ENCODE measurements around the gene SPSB4.

The SPSB4 gene

DNA sequence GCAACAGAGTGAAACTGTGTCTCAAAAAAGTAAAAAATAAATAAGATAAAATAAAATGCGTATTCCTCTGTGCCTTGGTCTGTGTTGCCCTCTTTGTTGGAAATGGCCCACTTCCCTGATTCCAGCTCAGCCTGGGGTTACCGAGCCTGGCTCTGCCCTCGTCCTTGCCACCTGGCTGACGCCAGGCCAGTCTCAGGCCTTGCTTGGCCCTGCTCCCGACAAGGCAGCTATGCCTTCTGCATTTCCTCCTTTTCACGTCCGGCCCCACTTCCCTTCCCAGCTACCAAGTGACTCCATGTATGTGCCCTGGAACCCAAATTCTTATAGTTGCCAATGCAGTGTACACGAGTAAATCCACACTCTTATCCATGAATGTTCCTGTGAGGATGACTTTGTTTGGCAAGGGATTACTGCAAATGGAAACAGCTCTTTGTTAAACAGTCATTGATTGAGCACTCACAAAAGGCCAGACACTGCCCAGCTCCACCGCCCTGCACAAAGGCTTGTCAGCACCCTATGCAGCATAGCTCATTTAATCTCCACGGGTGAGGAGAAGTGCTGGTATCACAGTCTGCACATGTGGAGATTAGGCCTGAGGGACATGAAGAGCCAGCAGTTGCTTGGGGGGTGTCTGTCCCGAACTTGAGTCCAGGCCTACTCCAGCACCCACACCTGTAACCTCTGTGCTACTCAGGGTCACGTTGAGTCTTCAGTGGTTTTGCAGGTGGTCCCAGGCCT lies 25.1 kb downstream of the SPSB4 start:
- DNase-seq (ENCODE audit: low read depth) = no peak

DNA sequence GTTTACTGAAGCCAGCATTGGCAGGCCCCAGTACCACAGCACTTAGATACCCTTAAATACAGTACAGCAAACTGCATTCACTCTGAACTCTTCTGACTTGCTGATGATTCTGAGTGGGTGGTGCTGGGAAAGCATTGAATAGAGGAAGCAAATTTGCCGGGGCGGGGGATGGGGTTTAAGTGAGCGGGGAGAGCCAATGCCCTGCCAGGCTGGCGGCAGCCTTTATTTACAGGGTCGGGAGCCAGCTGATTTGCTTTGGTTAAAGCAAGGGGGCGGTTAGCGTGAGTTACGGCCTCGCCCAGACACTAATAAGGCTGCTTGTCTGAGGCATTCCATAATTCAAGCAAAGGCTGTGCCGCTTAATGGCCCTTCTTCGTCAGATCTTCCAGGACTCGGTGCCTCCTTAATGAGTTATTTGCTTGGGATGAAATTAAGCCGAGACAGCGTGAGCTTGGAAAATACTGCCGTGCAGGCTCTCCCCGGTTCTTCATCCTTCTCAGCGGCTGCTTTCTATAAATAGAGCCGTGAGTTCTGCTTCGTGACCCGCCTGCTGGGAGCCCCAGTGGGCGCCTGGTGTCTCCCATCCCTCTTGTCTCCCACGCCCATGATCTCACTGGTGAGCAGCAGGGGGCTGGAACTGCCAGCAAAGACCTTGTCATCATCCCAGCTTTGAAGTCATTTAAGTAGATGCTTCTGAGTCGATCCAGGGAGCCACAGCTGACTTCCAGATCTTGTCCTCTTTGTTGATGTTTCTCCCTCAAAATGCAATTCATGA lies 25.8 kb downstream of the SPSB4 start:
- no peak for DNase-seq (ENCODE audit: low read depth)

DNA sequence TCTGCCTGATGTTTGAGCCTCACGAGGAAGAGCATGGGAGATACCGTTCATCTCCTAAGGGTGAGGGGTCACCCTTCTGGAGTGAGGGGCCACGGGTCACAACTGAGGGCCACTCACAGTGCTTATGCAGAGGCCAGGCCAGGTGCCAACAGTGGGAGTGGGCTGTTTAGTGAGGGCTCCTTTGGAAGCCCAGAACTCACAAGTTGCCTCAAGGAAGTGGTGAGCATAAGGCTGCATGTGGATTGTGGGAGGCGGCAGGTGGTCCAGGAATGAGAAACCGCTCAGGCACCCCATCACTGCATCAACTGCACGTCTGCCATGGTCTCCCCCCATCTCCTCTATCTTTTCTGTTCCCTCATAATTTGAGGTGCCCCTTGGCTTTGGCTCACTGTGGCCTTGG lies 26.5 kb downstream of the SPSB4 start:
- no peak for DNase-seq (ENCODE audit: low read depth)

DNA sequence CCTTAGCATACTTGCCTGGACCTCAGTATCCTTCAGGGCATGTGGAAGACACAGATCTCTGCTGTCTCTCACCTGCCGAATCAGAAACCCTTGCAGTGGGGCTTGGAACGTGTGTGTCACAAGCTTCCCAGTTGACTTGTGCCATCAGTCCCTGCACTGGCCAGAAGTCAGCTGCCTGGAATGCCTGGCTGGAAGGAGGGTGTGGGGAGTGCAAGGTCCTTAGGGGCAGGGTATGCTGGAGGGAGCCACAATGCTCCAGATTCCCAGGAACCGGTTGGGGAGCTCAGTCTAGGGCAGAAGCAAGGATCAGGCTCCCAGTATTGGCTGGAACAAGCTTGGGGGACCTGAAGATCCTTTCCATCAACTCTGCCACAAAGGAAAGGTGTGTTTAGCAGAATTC lies 27.1 kb downstream of the SPSB4 start:
- DNase-seq (ENCODE audit: low read depth) = no peak

DNA sequence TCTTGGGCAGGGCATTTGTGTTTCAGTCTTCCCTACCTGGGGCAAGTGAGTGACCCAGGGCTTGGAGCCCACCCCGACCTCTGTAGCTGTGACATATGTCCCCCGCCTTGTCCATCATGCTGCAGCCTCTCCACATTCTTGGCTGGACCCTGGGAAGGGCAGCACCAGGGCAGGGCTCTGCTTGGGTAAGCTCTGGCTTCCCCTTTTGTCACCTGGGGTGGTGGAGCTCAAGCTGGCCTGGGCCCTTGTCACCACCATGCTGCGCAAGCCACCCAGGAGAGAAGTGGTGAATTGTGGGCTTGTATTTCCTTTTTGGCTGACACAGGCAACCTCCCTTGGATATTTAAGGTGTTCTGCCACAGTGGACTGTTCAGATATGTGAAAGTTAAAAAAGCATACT lies 29.3 kb downstream of the SPSB4 start:
- no peak for DNase-seq (ENCODE audit: low read depth)

DNA sequence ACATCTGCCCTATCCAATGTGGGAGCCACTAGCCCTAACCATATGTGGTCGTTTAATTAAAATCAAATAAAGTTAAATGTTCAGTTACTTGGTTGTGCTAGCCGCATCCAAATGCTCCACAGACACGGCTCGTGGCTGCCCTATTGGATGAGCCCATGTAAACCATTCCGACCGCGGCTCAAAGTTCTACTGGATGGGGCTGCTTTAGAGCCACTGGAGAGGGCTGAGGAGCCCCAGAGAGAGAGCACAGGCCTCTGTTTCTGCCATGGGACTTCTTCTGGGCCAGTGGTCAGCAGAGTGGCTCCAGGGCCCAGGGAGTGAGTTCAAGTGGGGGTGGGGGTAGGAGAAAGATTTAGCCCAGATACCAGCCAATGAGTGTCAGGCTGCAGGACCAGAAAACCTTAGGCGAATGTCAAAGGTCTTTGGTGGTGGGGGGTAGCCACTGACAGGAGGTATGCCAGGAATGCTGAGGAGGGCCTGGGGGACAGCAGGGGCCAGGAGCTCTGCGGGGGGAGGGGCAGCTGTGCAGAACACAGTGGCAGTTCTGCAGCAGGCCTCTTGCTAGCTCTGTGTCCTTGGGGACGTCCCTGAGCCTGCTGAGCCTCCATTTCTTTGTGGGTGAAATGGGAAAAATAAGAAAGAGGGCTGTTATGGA lies 30.1 kb downstream of the SPSB4 start:
- no peak for DNase-seq (ENCODE audit: low read depth)

DNA sequence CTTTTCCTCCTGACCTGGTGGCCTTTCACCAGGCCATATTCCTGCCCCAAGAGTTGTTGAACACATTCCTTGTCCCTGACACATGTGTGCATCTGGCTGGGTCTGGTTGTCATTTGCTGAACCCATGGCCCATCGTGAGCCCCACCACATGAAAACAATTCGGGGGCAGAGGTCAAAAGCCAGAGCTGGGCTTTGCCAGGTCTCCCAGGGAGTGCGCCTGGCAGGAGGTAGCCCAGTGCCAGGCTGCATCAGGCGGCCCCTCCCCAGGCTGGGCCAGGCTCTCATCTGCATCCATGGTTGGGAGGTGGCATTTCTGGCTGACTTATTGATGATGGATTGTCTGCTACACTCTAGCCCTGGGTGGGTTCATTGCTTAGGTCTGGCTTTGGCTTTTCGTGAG lies 30.9 kb downstream of the SPSB4 start:
- no peak for DNase-seq (ENCODE audit: low read depth)

DNA sequence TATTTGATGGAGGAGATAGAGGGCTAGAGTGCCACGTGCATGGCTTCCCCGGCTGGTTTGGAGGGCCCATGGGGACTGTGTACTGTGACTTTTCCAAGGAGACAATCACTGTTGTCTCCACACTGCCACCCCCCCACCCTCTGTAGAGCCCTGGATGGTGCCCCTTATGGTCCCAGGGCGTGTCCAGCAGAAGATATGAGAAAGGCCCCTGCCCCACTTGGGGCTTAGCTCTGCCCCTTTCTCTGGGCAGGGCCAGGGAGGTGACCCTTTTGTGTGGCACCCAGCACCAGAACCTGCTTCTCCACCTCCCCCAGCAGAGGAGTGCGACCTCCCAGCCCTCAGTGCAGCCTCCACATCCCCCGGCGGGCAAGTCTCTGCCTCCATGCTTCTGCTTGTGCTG lies 32.1 kb downstream of the SPSB4 start:
- no peak for DNase-seq (ENCODE audit: low read depth)

DNA sequence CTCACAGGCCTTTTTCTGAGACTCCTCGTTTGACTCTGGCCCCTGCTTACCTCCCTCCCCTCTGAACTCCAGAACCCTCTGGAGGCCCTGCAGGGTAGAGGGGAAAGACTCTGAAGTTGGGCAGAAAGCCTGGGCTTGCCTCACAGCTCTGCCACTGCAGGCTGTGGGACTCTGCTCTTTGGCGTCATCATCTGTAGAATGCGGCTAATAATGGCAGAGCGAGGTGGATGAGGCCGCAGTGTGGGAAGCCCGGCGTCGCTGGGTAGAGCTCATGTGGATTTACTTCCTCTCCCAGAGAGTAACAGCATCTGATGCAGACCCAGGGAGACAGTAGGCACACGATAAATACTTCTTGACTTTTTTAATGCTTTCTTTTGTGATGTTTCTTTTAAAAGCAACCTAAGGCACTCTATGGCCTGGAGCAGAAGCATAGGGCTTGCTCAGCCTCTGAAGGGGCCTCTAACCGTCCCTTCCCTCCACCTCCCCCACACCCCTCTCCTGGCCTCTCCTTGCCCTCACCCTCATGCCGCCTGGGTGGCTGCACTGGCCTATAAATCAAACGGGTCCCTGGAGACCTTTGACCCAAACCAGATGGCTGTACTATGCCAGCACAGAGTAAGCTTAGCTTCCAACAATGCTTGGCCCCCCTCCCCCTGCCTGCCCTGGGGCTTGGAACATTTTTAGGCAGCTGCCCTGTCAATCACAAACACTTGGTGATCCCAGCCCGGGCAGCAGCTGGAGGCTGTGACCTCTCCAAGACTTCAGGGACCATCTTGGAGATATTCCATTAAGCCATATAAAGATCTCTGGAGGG lies 32.9 kb downstream of the SPSB4 start:
- no peak for DNase-seq (ENCODE audit: low read depth)

DNA sequence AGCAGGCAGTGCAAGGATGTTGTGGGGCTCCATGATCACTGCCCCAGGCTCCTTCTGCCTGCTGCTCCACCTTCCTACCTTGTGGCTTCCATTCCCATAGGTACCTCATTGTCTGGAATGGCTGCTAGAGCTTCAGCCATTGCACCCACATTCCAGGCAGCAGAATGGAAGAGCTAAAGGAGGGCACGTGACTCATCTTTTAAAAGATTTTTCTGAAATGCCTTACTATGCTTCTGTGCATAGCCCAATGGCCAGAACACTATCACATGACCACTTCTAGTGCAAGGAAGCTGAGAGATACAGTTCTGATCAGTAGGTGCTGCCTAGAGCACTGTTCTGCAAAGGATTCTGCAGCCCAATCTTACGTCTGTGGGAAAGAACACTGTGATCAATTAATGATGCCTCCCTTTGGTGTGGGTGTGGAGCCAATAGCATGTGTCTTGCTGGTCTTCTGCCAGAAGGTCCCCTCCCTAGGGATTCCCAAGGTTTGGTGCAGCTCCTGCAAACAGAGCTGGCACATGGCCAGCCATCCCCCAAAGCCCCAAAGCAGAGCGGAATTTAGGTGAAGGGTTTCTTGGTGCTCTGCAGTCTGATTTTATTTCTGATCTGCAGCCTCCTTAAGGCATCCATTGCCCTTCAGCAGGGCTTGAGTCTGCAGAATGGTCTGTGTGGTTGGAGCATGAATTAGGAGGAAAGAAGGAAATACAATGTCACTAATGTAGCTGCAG lies 34.4 kb downstream of the SPSB4 start:
- DNase-seq (ENCODE audit: low read depth) = no peak

DNA sequence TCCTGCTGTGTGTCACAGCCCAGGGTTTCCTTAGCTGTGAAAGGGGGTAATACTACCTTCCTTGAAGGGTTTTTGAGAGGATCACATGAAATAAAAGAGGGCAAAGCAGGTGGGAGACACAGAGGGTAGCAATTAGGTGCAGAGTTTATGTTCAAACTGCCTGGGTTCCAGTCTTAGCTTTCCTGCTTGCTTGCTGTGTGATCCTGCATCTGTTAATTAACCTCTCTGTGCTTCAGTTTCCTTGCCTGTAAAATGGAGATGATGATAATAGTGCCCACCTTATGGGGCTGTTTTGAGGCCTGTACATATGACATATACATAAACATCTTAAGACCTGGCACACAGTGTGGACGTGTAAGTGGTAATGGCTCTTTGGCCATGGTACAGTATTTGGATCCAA lies 35.0 kb downstream of the SPSB4 start:
- no peak for DNase-seq (ENCODE audit: low read depth)

DNA sequence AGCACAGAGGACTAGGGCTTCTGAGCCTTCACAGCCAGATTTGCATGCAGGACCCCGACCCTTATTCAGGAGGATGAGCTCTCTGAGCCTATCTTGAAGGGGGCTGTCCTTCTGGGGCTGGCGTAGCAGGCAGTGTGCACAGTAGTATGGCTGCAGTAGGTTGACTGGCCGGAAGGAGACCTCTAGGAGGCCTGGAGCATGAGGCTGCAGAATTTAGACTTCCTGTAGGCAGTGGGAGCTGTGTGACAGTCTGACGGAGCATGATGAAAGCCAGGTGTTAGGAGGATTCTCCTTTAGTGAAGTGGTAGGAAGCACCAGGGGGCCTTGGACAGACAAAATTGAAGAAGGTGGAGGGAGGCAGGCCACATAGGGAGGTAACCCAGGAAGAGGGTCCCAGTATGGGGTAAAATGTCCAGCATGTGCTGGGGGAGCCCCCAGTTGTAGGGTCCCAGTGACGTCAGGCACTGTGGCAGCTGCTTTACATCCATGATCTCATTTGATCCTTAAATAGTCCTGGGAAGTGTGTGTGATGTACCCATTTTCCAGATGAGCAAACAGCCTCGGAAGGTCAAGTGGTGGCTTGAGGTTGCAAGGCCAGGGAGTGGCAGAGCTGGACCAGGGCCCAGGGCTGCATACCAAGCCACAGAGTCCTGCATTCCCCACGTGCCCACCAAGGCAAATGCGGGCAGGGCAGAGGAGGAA lies 36.1 kb downstream of the SPSB4 start:
- DNase-seq (ENCODE audit: low read depth) = no peak

DNA sequence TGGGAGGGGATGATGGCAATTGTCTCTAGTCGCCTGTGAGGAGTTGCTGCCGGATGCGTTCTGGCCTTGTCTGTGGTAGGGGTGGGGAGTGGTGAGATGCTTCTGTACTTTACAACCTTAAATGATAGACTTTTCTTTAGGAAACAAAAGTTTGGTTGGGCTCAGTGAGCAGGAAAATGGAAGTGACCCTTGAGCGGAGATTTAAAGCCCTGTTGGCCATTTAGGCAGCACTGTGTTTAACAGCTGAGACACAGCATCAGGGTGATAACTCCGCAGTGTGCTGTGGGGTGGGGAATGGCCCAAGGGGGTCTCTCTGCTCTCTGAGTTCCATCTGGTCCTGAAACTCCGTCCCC lies 36.6 kb downstream of the SPSB4 start:
- DNase-seq (ENCODE audit: low read depth) = no peak

DNA sequence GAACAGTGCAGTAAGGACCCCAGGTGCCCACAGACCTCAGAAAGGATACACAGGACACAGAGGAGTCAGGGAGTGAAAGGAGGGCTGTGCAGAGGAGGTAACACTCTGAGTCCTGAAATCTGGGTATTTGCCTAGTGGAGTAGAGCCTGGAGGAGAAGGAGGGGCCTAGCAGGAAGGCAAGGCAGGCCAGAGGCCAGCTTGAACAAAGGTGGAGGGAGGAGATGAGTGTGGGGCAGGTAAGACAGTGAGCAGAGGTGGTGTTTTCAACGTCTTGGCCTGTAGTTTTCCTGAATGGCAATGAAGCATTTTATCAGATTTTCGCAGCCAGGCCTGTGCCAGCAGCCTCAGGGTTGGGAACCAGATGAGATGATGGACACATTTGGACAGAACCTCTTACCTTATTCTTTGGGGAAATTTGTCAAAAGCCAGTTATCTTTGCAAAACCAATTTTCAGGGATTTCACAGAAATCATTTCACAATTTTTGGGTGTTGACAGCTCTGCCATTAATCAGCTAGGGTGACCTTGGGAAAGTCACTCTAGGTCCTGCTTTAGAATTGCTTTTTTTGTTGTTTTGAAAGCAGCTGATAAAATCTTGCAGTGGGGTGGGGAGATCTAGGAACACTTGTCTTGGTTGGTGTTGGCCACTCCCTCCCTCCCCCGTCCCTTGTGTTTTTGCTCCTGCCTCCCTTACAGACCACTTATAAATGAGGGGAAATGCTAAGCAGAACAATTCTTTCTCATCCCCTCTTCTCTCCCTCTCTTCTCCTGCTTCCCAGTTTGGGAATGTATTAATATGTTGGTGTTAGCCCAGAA lies 38.4 kb downstream of the SPSB4 start:
- no peak for DNase-seq (ENCODE audit: low read depth)

DNA sequence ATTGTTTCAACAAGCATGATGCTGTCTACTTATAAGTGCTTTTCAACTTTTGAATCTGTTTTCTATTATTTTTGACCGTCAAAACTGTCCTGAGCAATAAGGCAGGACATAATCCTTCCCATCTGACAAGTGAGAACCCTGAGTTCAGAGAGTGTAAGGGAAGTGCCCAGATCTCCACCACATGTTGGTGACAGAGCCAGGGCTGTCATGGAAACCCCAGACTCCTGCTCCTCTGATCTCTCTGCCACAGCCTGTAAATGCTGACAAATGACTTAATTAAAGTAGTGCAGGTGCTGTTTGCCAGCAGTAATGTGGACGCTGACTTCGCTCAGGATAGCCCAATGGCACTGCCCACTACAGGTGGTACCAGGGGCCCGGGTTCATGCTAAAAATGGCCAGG lies 40.3 kb downstream of the SPSB4 start:
- DNase-seq (ENCODE audit: low read depth) = no peak

DNA sequence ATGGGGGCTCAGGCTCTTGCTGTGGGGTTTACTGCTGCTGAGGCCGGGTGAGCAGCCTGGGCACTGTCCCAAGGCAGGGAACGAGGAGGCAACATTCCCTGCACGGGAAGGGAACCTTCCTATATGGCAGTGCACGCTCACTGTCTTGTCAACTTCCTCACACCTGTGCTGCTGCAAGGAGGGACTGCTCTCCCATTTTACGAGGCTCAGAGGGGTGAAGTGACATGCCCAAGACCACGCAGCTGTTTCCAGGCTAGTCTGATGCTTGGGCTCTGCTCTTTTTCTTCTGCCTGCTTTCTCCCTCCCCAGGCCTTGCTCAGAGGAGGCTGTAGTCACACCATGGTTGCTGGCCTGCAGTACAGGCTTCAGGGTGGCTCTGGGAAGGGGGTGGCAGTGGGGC lies 41.5 kb downstream of the SPSB4 start:
- no peak for DNase-seq (ENCODE audit: low read depth)

DNA sequence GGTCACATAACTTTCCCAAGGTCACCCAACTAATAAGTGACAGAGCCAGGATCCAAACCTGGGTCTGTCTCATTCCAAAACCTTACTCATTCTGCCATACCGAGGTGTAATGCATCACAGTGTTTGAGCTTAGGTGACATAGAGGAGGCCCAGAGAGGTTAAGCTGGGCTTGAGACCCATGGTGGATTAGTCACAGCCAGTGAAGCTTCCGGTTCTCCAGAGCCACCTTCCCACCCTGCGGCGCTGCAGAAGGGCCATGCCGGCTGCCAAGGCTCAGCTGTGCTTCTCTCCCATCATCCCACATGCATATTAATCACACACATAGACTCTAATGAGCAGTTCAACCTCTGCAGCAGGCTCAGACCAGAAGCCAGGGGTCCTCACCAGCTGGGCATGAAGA lies 42.2 kb downstream of the SPSB4 start:
- DNase-seq (ENCODE audit: low read depth) = no peak

DNA sequence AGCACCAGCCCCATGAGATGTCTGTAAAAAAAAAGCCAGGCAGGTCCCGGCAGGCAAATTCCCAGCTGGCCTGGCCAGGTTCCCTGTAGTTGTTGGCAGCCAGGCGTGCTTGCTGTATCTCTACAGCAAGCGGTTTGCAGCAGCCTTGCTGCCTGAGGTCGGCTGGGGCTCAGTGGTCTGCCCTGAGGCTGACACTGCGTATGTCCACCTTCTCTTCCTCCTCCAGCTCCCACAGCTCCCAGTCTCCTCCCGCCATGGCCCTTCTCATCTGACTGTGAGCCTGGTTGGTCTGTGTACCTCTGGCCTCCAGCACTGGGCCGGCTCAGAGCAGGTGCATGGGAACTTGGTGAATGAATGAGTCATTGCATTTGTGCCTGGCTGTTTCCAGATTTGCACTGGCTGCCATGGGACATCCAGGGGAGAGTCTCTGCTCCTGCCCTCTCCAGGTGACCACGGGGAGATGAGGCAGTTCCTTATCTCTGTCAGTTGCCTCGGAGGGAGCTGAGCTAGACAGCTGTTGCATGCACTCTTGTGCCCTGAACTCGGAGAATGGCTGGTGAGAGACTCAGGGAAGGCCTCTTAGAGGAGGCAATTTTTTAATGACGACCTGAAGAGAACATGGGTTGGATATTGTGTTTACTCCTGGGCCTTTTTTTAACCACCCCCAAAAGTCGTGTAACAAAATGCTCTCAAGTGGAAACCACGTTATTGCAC lies 43.0 kb downstream of the SPSB4 start:
- DNase-seq (ENCODE audit: low read depth) = no peak

DNA sequence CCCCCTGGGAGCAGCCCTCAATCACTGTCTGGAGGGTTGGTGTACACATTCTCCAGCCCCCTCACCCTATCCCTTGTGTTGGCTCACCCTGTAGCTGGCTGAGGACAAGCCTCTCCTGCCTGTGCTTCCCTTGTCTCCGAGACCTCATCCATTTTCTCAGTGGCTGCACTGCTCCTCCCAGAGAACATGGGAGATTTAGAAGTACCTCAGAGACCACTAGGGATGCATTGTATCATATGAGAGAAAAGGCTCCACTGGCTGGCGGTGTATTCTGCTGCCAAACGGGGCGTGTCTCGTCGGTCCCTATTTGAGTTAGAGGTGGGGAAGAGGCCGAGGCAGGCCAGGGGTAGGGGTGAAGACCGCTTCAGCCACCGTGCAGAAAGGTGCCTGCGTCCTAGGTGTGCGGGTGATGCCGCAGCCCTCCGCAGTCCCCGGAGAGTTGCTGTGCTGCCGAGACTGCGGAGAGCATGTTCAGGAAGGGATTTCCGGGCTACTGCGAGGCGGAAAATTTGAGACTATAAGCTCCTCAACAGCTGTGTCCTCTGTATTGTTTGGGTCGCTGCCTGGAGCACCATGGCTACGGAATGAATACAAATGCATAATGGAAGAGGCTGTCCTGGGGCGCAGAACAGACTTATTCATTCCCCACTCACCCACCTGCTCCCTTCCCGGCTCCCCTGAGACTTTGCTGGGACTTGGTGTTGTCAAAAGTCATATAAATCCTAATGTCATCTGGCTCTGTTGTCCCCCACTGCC lies 43.8 kb downstream of the SPSB4 start:
- no peak for DNase-seq (ENCODE audit: low read depth)

Data from stimulated activated CD8-positive, alpha-beta memory T cell treated with anti-CD3 and anti-CD28 coated beads, Interleukin-15, amount 100 ng/mL, for 24 hours (primary cell).